IPS-18c (cell line): ENCODE results near the gene NUBPL.
"Not testable (repeated sequence)": the region's sequence is repeated elsewhere in the genome, so short reads cannot be mapped to it uniquely, and the experiment has no call there.

Source experiments
- H3K4me3 ChIP-seq: 2 replicates; pipeline ENCODE4 v1.7.0; 2013; ENCODE audit warnings: low read depth, mild to moderate bottlenecking, low read length, moderate library complexity; ENCODE audit not compliant: insufficient read depth
- H3K9me3 ChIP-seq: one replicate; pipeline ENCODE4 v1.6.1; 2013; ENCODE audit warnings: mild to moderate bottlenecking, low read length, moderate library complexity; ENCODE audit not compliant: control insufficient read depth, insufficient read depth

Gene NUBPL

DNA sequence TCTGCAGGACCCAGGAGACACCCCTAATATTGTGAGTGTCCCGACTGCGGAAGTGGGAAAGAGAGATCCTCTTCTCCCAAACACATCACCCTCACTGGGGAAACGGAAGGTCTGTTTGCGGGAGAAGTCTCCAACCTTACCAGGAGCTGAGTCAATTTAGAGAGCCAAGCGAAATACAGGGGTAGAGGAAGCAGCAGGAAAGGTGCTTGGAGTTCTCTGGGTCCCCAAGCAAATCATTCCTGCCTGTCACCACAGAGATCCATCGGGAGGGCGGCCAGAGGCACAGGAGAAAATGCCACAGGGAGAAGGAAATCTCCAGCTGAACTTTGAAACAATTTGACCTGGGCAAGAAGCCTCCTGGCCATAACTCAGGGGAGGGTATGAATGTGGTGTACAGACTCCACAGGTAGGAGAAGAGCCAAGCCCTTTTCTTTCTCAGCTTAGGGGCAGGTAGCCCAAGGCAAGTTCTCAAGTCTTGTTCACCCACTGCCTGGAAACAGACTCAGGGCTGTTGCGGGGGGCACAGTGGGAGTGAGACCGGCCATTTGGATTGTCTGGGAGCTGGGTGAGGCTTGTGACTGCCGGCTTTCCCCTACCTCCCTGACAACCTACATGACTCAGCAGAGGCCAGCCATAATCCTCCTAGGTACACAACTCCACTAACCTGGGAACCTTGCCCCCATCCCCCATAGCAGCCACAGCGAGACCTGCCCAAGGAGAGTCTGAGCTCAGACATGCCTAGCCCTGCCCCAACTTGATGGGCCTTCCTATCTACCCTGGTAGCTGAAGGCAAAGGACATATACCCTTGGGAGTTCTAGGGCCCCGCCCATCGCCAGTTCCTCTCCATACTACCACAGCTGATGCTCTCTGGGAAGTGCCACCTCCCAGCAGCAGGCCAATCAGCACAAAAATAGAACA is 304.0 kb downstream of the NUBPL start:
- no peaks in the 10 kb centered on the region for H3K9me3 ChIP-seq

DNA sequence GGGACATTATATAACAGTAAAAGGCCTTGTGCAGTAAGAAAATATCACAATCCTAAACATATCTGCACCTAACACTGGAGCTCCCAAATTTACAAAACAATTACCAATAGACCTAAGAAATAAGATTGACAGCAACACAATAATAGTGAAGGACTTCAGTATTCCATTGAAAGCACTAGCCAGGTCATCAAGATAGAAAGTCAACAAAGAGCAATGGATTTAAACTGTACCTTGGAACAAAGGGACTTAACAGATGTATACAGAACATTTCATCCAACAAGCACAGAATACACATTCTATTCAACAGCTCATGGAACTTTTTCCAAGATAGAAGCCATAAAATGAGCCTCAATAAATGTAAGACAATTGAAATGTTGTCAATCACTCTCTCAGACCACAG is 306.4 kb downstream of the NUBPL start:
- Histone ChIP-seq H3K4me3 (no peak overlapping the region), H3K9me3 (no peaks in the 10 kb centered on the region)

More for the DNA sequence above, 304.0 kb downstream of the NUBPL start:
- H3K4me3 ChIP-seq = no peak overlapping the region

DNA sequence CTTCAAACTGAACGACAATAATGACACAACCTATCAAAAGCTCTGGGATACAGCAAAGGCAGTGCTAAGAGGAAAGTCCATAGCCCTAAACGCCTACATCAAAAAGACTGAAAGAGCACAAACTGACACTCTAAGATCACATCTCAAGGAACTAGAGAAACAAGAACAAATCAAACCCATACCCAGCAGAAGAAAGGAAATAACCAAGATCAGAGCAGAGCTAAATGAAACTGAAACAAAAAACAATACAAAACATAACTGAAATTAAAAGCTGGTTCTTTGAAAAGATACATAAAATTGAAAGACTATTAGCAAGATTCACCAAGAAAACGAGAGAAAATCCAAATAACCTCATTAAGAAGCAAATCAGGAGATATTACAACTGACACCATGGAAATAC is 306.9 kb downstream of the NUBPL start:
- not testable (repeated sequence) for H3K9me3 ChIP-seq, H3K4me3 ChIP-seq

DNA sequence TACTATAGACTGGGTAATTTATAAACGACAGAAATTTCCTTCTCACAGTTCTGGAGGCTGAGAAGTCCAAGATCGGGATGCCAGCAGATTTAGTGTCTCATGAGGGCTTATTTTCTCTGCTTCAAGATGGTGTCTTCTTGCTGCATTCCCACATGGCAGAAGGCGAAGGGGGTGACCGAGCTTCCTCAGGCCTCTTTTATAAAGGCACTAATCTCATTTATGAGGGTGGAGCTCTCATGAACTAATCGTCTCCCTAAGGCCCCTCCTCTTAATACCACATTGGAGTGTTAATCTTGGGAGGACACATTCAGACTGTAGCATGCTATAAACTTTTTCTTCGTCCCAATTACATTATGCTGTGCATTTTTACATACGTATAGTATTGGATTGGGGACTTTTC is 315.5 kb downstream of the NUBPL start:
- H3K4me3 ChIP-seq = no peak overlapping the region

DNA sequence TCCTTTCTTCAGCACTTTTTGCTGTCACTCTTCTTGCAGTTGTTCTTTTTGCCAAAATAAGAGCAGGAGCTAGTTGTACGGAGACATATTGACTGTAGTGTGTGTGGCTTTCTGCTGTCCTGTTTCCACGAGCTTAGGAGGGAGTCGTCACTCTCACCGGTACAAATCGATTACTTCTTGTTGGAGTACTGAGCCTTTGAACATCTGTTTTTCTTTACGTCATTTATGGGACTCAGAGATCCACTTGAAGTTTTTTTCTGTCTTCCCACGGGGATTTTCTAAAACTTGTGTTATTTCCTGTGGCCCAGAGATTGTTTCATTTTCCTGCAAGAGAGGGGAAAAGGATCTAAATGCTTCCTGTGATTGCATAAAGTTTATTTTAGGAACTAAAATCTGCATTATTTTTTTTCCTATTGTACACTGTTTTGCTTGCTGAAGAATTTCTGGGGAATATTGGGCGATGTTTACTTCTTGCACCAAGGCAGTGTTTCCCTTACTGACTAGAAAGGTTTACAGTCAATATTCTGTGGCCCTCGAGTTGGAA is 316.1 kb downstream of the NUBPL start:
- Histone ChIP-seq H3K9me3 (no peaks in the 10 kb centered on the region), H3K4me3 (no peak overlapping the region)

More for the DNA sequence above, 315.5 kb downstream of the NUBPL start:
- H3K9me3 ChIP-seq = no peaks in the 10 kb centered on the region

DNA sequence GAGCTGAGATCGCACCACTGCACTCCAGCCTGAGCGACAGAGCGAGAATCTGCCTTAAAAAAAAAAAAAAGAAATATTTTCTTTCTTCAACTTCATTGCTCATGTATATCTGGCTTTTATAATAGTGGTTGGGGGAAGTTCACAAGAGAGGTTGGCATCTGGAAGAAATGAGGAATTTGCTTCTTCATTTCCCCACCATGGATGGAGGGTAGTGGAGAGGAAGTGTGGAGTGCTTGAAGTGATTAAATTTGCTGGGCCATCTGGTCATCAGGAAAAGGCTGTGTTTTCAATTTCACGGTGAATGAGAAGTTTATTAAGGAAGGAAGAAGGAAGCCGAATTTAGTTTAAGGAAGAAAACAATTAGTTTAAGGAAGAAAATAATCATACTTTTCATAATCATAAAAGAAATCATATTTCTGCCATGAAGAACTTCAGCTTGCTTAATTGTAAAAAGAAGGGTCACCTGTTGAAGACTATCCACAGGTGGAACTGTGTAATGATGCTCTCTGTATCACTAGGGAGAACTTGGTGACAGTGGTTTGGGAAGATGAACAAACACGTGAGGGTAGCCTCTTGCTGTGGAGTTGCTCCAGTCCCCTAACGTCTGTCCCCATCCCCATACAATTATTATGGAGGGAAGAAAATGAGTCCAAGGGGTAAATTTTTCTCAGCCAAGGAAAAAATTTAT is 318.6 kb downstream of the NUBPL start:
- Histone ChIP-seq H3K9me3 (no peaks in the 10 kb centered on the region), H3K4me3 (no peak overlapping the region)

DNA sequence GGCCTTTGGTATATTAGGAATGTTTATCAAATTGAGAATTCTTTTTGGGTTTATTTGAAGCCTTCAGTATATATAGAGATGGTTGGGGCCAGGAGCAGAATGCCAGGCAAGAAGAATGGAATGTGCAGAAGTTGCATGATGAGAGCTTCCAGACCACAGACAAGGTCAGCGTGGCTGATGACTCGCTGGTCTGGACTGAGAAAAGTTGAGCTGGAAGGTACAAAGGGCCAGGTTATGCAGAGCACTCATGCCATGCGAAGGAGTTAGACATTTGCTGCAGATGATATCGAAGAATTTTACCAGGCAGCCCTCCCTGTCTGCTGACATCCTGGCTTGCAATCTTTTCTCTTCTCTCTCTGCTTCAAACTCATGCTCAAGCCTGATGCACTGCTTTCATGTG is 319.7 kb downstream of the NUBPL start:
- Histone ChIP-seq H3K4me3 (no peak overlapping the region), H3K9me3 (no peaks in the 10 kb centered on the region)

DNA sequence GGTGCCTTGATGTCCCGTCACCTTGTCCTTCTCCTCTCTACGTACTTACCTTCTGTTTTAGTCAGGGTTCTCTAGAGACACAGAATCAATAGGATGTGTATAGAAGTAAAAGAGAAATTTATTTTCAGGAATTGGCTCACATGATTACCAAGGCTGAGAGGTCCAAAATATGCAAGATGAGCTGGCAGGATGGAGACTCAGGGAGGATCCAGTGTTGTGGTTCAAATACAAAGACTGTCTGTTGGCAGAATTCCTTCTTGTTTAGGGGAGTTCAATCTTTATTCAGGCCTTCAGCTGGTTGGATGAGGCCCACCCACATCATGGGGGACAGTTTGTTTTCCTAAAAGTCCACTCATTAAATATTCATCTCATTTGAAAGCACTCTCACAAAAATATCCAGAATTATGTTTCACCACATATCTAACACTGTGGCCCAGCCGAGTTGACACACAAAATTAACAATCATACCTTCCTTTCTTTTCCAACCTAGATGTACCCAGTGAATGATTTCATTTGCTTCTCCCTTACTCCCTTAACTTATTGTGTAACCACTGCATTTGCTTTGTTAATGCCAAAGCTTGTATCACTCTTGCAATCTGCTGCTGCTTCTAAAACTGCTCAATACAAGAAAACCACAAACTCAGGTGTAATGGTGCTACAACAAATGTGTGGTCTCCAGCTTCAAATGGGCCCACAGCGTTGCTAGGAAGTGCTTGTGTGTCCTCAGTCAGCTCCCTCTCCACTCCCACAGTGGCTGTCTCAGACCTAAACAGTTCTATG is 320.5 kb downstream of the NUBPL start:
- Histone ChIP-seq H3K9me3 (no peaks in the 10 kb centered on the region), H3K4me3 (no peak overlapping the region)

DNA sequence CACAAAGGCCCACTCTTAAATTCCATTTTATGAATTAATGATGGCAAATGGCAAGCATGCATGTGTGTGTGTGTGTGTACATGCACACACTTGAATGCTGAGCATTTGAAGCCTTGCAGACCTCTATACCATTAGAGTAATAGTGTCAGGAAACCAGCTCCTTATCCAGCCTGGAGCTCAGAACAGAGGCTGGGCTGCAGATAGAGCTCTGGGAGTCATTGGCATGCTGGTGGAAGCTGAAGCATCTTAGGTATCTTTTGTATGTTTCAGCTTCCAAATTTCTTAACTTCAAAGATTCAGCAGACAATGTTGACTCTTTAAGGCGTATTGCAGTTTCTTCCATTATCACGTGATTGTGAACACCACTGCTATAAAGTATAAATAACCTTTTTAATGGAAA is 323.0 kb downstream of the NUBPL start:
- Histone ChIP-seq H3K9me3 (no peaks in the 10 kb centered on the region), H3K4me3 (no peak overlapping the region)

DNA sequence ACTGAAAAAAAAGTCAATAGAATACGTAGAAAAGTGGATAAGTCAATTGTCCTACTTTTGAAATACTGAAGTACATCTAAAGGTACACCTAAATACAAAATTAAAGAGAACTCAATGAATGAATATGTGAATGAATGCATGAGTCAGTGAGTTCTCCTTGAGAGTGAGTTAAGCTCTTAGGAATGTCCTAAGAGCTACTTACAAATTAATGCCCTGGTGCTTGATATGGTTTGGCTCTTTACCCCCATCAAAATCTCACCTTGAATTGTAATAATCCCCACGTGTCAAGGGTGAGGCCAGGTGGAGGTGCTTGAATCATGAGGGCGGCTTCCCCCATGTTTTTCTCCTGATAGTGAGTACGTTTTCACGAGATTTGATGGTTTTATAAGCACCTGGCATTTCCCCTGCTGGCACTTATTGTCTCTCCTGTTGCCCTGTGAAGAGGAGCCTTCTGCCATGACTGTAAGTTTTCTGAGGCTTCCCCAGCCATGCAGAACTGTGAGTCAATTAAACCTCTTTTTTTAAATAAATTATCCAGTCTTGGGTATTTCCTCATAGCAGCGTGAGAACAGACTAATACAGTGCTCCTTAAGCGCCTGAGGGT is 323.7 kb downstream of the NUBPL start:
- H3K4me3 ChIP-seq = no peak overlapping the region
- H3K9me3 ChIP-seq = no peaks in the 10 kb centered on the region

DNA sequence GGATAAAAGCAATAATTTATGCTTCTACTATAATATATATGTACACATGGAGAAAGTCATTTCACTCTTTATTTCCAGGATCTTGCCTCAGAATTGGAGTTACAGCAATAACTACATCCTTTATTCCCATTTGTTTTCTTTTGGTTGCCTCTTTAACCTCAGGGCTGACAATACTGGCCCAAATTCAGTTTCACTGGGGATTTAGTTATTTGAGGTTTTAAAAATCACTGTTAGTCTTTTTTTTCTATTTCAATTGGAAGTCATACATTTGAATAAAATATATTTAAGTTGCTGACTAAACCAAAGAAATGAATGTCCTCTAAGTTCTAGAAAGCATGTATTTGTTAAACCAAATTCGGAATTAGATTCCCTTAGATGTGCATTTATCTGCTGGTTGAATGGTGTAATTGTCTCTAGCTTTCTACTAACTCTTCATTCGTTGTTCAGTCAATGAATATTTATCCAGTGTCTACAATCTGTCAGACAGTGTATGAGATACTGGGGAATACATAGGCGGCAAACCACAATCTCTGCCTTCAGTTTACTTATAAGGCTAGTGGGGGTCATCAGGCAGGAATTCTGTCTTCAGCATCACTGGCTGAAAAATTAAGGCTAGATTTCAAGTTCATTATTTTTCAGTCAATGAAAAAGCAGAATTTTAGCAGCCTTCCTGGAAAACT is 325.1 kb downstream of the NUBPL start:
- Histone ChIP-seq H3K9me3 (no peaks in the 10 kb centered on the region), H3K4me3 (no peak overlapping the region)

DNA sequence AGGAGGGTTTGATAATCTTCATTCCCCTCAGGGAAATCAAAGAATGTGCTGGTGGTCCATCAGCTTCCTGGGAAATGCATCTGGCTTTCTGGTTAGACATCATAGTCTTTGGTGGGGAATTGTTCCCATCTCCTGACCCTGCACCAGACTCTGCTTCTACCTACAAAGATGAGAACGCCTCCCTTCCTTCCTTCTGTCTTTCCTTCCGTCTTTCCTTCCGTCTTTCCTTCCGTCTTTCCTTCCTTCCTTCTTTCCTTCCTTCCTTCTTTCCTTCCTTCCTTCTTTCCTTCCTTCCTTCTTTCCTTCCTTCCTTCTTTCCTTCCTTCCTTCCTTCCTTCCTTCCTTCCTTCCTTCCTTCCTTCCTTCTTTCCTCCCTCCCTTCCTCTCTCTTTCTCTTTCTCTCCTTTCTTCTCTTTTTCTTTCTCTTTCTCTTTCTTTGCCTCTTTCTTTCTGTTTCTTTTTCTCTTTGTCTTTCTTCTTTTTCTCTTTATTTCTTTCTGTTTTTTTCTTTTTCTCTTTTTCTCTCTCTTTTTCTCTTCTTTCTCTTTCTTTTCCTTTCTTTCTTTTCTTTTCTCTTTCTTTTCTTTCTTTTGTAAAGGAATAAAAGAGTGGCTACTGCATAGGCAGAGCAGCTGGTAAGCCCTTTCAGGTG is 326.9 kb downstream of the NUBPL start:
- H3K4me3 ChIP-seq = no peak overlapping the region
- H3K9me3 ChIP-seq = no peaks in the 10 kb centered on the region

DNA sequence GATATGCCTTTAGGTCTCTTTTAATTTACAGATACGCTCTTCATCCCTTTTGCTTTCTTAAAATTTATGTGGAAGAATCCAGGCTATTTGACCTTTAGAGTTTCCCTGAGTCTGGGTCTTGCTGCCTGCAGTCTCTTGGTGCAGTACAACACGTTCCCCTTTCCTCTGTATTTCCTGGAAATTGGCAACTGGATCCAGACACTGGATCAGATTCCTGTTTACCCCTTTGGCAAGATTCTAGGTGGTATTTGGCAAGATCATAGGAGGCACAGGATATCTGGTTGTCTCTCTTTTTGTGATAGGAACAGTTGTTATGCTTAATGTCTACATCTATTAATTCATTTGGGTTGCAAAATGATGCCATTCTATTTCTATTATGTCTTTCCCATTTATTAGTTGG is 328.1 kb downstream of the NUBPL start:
- no peaks in the 10 kb centered on the region for H3K9me3 ChIP-seq
- no peak overlapping the region for H3K4me3 ChIP-seq

DNA sequence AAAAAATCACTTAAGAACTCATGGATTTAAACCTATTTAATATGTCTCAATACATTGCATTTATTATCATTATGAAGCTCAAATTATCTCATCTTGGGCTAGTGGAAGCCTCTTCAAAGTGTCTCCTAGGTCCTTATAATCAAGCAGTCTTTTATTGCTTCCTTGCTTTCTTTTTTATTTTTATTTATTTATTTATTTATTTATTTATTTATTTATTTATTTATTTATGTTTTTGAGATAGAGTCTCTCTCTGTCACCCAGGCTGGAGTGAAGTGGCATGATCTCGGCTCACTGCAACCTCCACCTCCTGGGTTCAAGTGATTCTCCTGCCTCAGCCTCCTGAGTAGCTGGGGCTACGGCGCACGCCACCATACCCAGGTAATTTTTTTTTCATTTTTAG is 329.0 kb downstream of the NUBPL start:
- H3K4me3 ChIP-seq, H3K9me3 ChIP-seq: not testable (repeated sequence)

DNA sequence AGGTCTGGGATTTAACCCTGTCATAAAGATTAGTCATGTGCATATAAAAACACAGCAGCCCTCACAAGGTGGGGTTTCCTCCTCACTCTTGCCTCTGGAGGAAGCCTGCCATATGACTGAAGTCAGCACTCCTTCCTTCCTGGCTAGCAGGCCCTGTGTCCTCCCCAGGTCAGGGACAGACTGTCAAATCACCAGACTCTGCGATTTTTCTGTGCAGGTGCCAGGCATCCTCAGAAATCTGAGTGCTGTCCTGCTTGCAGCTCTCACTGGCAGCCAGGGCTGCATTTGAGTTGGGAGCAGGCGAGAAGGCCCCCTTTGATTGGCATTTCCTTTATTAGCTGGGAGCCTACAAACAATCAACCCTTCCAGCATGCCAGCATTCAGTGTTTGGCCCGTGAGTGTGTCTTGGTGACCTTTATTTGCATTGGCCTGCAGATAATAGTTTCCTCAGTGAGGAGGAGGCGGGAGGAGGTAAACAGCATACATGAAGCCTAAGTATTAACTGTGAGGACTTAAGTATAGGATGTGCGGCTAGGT is 332.1 kb downstream of the NUBPL start:
- peaks cover 2% of the 10 kb centered on the region for H3K9me3 ChIP-seq
- H3K4me3 ChIP-seq = no peak overlapping the region

DNA sequence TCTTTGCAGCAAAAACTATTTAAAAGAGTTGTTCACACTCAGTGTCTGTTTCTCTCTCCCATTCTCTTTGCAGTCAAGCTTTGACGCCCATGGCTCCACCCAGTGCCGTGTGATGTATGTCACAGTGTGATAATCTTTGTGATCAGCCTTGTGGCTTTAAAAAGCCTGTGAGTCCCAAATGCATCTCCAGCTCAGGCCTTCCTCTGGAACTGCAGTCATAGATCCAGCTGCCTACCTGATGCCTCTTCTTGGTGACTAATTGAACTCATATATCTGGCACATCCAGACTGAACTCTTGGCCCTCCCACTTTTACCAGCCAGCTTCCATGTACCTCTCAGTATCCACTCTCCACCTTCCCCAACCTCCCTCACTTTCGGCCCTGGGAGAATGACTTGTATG is 333.1 kb downstream of the NUBPL start:
- Histone ChIP-seq H3K4me3 (no peak overlapping the region), H3K9me3 (peaks cover 2% of the 10 kb centered on the region)
